HS-5 (cell line): ENCODE results near the gene KNTC1.
"Not testable (repeated sequence)": the region's sequence is repeated elsewhere in the genome, so short reads cannot be mapped to it uniquely, and the experiment has no call there.

Source experiments
- DNase-seq: peaks from one replicate; pipeline ENCODE4 v3.0.0-alpha.2; 2012; ENCODE audit warnings: low read depth

KNTC1 gene

GRCh38 chr12:122513028-122513427 is 14.0 kb upstream of the KNTC1 start:
- DNase-seq, result not testable (repeated sequence)

GRCh38 chr12:122513660-122514059 is 13.4 kb upstream of the KNTC1 start:
- DNase-seq, result no peak

- DNase-seq, result no peak
Measured at GRCh38 chr12:122515275-122515674, 11.8 kb upstream of the KNTC1 start.

- no peak for DNase-seq
Measured at GRCh38 chr12:122516544-122517361, 10.3 kb upstream of the KNTC1 start.

- DNase-seq, result peak; percentile 90
Measured at GRCh38 chr12:122517877-122518276, 9.2 kb upstream of the KNTC1 start.

- no peak for DNase-seq
Measured at GRCh38 chr12:122518908-122519307, 8.1 kb upstream of the KNTC1 start.

GRCh38 chr12:122519418-122519817 is 7.6 kb upstream of the KNTC1 start:
- DNase-seq, result no peak

- no peak for DNase-seq
Measured at GRCh38 chr12:122520676-122521075, 6.4 kb upstream of the KNTC1 start.

- no peak for DNase-seq
Measured at GRCh38 chr12:122523280-122523679, 3.8 kb upstream of the KNTC1 start.

GRCh38 chr12:122523846-122524718 is 3.0 kb upstream of the KNTC1 start:
- no peak for DNase-seq

GRCh38 chr12:122527478-122527944 is 462 bp downstream of the KNTC1 start:
- DNase-seq, result no peak

- DNase-seq, result no peak
Measured at GRCh38 chr12:122528582-122528981, 1.5 kb downstream of the KNTC1 start.

GRCh38 chr12:122528992-122529391 is 1.9 kb downstream of the KNTC1 start:
- DNase-seq, result no peak

- DNase-seq, result no peak
Measured at GRCh38 chr12:122533856-122534255, 6.8 kb downstream of the KNTC1 start.

- DNase-seq, result no peak
Measured at GRCh38 chr12:122537021-122537420, 10.0 kb downstream of the KNTC1 start.

- no peak for DNase-seq
Measured at GRCh38 chr12:122538496-122538895, 11.4 kb downstream of the KNTC1 start.

- DNase-seq, result no peak
Measured at GRCh38 chr12:122544537-122544936, 17.5 kb downstream of the KNTC1 start.

GRCh38 chr12:122545855-122546254 is 18.8 kb downstream of the KNTC1 start:
- no peak for DNase-seq

- no peak for DNase-seq
Measured at GRCh38 chr12:122547330-122547729, 20.3 kb downstream of the KNTC1 start.

GRCh38 chr12:122558745-122559641 is 31.9 kb downstream of the KNTC1 start:
- no peak for DNase-seq

GRCh38 chr12:122560138-122560537 is 33.1 kb downstream of the KNTC1 start:
- no peak for DNase-seq

- no peak for DNase-seq
Measured at GRCh38 chr12:122563361-122563760, 36.3 kb downstream of the KNTC1 start.
